Erythroblast (primary cell): ENCODE data around the gene YTHDC1.

Experiments
- GATA1 ChIP-seq: IDR thresholded peaks from 2 replicates; pipeline ENCODE4 v1.6.1; 2011; ENCODE audit warnings: low read depth, mild to moderate bottlenecking, control low read depth, low read length, moderate library complexity
- POLR2A ChIP-seq: IDR thresholded peaks from 2 replicates; pipeline ENCODE4 v1.6.1; 2011; ENCODE audit warnings: mild to moderate bottlenecking, low read length

GRCh38 chr4:68360231-68360968 lies 10.5 kb upstream of the YTHDC1 start:
- TF ChIP-seq POLR2A (no peak), GATA1 (no peak)
